NCI-H1105 (cell line): ENCODE measurements around the gene GNAT1.
"Not testable (repeated sequence)": the region's sequence is repeated elsewhere in the genome, so short reads cannot be mapped to it uniquely, and the experiment has no call there.

Source experiments
- DNase-seq: peaks from one replicate; lab custom pipeline; 2025; lab: John Stamatoyannopoulos, UW

GNAT1 gene

DNA sequence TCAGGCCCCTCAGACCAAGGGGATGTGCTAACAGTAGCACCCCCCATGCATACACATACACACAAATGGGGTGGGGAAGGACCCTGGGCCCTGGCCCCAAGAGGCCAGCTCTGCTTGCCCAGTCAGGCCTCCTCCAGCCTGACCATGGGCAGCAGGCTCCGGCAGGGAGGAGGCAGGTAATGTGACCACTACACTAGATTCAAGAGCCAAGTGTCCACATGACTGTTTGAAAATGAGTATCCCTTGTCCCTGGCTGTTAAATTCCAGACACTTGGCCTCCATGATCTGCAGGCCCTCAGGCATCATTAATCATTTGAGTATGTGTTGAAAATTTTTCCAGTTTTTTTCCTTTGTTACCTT is 30.7 kb downstream of the GNAT1 start:
- no peak for DNase-seq

DNA sequence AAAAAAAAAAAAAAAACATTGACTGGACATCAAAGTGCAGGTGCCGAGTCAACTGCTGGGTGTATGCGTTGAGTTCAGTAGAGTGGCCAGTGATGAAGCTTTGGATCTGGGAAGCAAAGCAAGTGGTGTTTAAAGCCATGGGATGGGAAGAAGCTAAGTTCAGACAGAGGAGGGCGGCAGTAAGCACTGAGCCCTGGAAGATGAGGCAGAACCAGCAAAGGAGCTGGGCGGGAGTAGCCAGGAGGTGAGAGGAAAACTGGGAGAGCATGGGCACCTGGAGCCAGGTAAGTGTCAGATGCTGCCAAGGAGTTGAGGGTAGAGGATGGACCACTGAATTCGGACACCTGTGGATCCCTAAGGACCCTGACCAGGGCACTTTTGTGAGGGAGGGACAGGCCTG is 33.2 kb downstream of the GNAT1 start:
- no peak for DNase-seq

DNA sequence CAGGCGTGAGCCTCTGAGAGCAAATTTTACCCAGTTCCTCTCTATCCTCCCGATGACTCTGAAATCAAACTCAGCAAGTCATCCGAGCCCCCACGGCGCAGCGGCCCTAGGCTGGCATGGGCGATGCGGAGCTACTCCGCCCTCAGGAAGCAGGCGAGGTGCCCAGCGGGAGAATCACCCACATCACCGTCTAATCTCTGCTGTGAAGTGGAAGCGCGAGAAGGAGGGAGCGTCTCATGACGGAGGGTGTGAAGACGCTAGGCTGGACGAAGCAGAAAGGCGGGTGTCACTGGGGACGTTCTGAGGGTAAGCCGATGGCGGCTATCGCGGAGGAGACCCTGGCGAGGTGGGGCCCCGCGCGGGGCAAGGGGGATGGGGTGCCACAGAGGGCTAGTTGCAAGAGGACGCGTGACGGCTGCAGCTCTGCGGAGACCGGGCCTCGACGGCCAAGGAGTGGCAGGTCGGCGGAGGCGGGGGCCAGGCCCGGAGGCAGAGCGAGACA is 35.5 kb downstream of the GNAT1 start:
- no peak for DNase-seq

DNA sequence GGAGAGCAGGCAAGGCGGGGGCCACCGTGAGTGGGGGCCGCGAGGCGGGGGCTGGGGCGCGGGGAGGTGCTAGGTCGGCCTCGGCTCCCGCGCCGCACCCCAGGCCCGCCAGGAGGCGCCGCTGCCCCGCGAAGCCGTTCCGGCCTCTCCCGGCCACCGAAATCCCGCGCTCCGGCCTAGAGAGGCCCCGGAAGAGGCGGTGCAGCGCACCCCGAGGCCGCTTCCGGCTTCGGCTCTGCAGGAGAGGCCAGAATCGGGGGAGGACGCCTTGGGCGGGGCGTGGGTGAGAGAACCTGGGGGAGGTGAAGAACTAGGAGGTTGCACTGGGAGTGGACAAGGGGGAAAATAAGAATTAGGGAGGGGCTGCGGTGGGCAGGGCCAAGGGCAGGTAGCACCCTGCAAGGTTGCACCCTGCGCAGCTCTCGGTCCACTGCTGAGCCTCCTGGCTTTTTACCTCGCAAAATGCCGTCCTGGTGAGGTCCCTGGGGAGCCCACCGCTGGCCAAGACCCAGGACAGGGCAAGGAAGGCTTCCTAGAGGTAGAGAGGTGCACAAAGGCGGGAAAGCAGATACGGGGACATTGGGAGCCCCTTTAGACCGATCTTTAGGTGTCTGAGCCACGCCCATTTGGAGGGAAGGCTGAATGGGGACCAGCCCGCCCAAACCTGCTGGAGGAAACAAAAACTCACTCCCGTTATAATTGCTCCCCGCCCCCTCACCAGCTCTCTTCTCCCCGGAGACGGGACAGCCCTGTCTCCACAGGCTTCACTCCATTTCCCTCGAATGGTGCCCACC is 36.2 kb downstream of the GNAT1 start:
- peak; percentile 92 for DNase-seq

DNA sequence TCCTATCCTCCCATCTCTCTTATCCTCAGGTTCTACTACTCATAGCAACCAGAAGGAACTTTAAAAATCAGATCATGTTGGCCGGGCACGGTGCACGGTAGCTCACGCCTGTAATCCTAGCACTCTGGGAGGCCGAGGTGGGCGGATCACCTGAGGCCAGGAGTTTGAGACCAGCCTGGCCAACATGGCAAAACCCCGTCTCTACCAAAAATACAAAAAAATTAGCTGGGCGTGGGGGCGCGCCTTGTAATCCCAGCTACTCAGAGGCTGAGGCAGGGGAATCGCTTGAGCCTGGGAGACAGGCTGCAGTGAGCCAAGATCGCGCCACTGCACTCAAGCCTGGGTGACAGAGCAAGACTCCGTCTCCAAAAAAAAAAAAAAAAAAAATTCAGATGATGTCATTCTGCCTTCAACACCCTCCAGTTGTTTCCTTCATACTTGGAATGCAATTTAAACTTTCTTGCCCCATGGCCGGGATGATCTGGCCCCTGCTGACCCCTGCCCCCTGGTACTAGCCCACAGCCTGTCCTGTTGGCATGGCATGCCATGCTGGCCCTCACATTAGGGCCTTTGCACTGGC is 36.9 kb downstream of the GNAT1 start:
- DNase-seq = not testable (repeated sequence)

DNA sequence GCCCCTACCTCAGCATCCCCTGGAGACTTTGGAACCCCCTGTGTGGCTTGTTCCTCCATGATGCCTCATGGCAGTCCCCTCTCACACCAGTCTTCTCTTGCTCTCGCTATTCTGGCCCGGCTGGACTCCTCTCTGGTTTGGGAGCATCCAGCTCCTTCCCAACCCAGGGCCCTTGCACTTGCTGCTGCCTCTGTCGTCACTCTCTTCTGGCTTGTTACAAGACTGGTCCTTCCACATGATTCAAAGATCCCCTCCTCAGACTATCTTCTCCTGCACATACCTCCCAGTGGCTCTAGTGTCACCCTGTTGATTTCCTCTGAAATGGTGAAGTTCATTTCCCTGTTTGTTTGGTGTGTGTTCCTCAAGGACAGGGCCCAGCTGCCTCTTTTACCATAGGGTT is 38.1 kb downstream of the GNAT1 start:
- no peak for DNase-seq

DNA sequence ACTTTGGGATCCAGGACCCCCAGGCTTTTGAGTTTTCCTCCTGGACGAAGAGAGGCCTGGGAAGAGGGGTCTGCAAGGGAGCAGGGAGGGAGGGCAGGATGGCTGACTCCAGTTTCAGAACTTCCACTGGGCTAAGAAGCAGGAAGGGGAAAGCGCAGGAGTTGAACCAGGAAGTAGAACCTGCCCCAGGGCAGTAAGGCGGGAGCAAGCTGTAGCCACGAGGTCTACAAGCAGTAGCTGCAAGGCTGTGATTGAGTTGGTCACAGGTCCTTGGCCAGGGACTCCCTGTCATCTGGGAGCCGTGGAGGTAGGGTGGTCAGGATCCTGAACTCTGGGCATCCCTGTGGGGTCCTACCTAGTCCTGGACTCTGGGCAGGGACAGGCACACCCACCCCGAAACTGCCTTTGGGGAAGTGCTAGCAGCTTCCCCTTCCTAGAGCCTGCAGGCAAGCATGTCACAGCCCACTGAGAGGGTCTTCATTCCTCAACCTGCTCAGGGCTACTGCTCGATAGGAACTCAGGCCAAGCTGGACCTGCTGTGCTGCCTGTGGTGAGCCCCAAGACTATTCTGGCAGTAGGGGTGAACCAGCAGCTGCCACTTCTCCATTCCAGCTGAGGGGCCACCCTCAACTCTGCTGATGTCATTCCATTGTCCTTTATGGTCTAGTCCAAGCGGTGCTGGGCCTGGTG is 38.8 kb downstream of the GNAT1 start:
- no peak for DNase-seq

DNA sequence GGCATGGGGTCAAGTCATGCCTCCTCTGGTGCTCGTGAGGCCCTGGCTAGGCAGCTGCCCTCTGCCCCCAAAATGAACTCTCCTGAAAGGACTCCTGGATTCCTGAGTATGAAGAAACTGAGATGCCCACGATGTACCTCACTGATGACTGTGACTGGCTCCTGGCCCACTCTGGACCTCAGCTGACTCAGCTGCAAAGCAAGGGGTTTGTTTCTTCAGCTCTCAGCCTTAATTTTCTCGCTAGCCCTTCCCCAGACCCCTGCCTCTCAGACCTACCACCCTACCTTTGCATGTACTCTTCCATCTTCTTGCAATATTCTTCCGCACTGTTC is 39.4 kb downstream of the GNAT1 start:
- no peak for DNase-seq

DNA sequence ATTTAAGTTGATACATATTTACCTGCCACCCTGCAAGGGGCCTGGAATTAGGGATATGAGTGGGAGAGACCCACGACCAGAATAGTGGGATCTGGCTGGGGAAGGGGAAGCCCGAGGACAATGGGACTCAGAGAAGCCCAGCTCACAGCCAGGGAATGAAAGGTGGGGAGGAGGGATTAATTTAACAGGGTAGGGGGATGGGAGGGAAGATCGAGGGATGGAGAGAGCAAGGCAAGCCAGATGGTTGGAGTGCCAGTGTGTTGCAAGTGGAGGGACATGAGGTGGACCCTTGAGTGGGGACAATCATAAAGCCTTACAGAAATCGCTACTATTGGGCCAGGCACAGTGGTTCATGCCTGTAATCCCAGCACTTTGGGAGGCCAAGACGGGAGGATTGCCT is 40.2 kb downstream of the GNAT1 start:
- DNase-seq = no peak

DNA sequence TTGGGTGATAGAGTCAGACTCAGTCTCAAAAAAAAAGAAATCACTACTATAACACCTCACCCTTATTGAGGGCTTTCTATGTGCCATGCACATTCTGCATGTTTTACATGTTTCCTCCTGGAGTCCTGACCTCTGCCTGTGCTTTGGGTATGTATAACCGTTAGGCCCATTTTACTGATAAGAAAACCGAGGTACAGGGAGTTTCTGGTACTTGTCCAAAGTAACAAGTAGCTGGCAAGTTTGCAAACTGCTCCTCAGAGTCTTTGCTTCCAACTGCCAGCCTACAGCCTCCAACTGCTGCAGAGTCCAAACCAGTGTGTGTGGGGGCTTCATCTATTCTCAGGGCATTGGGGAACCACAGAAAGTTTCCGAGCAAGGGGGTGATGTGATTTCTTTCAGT is 40.9 kb downstream of the GNAT1 start:
- DNase-seq = no peak

DNA sequence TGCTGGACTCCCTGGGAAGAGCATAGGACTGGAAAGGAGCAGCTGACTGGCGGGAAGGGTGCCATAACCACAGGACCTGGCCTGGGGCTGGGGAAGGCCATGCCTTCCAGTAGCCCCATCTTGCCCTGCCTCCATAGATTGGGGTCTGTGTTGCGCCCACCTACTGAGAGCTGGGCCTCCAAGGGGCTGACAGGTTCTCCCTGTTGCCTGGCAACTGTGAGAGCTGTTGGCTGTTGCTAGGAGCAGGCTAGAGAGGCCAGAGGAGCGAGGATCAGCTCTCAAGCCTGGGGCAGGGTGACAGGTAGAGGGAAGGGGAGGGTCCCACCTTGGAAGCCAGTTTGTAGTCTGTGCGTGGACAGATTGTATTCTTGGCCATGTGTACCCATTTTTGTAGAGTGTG is 41.8 kb downstream of the GNAT1 start:
- DNase-seq = no peak

DNA sequence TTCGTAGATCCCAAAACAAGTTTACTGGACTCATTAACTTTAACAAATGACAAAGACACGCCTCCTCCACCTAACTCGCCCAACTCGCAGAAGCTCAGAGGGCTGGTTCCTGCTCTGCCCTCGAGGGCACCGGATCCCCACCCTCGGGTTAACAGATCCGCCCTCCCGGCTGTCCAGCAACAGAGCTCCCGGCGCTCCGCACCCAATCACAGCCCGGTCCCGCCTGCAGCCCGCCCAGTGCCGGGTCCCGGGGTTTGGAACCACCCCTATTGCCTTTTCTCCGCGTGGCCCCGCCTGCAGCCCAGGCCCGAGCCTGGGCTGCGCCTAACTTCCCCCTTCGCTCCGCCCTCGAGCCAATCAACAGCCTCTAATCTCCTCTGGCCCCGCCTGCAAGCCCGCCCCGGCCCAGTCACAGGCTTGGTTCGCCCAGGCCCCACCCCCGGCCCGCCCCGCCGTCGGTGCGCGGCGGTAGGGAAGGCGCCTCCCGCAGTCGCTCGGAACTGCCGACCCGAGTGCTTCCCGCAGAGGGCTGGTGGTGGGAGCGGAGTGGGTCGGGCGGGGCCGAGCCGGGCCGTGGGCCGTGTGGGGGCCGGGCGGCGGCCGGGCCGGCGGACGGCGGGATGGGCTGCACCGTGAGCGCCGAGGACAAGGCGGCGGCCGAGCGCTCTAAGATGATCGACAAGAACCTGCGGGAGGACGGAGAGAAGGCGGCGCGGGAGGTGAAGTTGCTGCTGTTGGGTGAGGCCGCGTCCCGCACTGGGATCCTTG is 44.5 kb downstream of the GNAT1 start, which contains the start of gene GNAI2:
TSS of gene GNAI2 (plus strand) at position 489 of the 768 bp plus-strand sequence. CDS start at position 621, 132 bp downstream.
- peak; percentile 93 for DNase-seq

DNA sequence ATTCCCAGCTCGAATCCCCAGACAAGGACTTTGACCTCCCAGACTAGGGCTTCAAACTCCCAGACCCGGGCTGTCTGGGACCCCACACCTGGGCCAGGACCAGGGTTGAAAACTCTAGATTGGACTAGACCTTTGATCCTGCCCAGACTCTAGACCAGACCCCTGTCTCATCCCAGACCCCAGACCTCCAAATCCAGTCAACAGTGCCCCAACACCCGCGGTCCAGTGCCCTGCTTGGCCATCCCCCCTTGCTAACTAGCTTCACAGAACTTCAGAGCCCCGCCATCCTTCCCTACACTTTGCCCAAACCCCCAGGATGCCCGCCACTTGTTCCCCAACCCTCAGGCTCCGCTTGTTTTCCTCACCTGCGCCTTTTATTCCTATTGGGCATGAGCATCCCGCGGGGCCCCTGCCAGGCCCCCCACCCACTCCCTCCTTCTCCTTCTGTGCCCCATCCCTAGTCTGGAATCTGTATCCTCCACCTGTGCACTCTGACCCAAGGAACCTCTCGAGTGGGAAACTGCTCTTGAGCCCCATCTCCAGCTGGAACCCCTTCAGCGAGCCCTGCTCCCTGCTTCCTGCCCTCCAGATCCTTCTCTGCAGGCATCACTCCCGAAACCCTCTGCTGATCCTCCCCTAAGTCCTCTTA is 45.2 kb downstream of the GNAT1 start:
- DNase-seq = no peak

DNA sequence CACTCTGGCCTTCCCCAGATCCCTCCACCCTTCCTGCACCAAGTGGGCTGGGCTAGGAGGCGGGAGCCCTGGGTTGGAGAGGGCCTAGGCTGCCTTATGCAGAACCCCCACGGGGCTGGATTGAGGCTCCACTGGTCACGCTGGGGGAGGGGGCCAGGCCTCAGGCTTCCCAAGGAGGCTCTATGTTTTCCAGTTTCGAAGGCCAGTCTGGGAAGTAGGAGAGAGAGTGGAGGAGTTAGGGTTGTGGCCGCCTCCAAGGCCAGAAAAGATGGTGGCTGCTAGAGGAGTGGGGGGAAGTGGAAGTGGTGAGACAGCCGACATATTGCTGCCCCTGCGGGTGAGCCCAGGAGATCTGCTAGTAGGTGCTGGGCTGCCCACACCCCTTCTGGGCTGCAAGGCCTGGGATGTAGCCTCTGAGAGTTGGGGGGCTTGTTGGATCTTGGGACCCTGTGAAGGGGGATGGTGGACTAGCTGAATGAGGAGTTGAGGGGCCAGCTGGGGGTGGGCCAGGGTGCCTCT is 45.8 kb downstream of the GNAT1 start:
- DNase-seq = no peak

DNA sequence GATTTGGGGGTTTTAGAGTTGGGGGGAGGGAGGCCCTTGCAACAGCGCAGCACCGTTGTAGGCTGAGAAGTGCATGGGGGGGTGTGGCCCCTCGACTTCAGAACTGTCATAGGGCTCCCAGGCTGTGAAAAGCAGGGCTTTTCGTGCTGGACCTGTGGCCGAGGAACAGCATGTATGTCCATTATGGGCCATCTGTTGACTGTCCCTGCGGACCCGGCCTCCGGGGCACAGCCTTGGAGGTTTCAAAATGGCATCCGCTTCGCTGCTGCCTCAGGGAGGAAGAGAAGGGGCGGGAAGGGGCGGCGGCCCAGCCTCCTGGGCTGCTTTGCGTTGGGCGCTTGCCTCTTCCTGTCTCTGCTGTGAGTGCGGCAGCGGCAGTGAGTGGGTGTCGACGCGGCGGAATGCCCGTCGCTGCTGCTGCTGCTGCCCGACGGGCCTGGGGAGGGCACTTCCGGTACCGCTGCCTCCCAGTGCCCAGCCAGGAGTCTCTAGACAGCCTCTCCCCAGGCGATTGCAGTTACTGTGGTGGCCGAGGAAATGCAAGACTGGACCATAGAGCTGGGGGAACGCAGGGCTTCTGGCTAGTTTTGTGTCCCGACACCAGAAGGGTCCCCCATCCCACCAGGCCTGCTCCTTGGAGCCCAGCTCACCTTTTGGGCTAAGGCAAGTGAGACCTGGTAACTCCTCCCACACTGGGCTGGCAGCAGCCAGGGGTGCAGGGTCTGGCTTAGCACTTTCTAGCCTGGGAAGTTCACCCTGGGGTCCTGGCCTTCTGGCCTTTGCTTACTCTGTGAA is 46.5 kb downstream of the GNAT1 start:
- peak; percentile 29 for DNase-seq

DNA sequence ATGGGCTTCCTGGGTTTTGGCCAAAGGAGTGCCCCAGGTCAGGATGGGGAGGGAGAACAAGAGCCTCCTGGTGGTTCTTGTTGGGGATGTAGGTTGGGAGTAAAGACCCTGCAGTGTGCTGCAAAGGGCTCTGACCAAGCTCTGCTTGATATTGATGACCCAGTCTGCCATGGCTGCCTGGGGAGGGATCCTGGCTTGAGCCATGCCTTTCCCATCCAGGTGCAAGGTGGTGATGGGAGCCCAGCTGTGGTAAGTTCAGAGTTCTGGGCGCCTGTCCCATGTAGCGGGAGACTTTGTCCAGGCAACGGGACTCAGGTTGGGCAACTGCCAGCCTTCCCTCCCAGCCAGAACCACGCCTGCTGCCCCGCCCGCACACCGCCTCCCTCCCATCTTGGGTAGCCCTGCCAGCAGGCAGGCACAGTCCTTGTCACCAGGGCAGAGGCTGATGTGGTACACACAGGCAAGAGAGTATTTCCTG is 47.2 kb downstream of the GNAT1 start:
- DNase-seq = no peak

DNA sequence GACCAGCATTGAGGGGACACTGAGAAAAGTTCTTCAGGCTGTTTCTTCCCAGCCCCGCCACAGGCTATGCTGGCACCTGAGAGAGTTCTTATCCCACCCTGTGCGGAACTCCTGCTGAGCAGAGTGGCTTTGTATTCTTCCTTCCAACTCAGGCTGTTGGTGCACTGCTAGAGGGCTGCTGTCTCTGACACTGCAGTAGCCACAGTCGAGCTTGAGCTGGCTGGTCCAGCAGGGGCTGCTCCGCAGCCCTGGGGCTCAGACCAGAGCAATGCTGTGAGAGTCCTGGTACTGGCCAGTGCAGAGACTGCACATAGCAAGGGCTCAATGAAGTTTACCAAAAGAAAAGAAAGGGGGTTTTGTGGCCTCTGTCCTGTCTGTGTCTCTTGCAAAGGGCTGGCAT is 48.2 kb downstream of the GNAT1 start:
- no peak for DNase-seq

DNA sequence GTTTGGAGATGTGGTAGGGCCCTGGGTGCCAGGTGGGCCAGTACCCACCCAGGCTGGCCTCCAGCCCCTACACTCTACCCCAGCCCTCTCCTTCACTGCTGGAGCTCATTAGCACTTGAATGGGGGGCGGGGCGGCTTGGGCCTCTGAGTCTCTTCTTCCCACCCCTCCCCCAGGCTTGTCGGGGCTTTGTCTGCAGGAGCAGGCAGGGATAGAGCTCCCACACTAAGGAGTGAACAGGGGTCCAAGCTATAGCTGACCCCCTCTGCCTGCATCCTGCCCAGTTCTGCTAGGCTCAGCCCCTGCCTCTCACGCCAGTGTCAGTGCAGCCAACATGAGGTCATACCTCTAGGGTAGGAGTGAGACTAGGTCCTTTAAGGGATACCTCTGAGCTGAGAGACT is 49.8 kb downstream of the GNAT1 start:
- DNase-seq = no peak

DNA sequence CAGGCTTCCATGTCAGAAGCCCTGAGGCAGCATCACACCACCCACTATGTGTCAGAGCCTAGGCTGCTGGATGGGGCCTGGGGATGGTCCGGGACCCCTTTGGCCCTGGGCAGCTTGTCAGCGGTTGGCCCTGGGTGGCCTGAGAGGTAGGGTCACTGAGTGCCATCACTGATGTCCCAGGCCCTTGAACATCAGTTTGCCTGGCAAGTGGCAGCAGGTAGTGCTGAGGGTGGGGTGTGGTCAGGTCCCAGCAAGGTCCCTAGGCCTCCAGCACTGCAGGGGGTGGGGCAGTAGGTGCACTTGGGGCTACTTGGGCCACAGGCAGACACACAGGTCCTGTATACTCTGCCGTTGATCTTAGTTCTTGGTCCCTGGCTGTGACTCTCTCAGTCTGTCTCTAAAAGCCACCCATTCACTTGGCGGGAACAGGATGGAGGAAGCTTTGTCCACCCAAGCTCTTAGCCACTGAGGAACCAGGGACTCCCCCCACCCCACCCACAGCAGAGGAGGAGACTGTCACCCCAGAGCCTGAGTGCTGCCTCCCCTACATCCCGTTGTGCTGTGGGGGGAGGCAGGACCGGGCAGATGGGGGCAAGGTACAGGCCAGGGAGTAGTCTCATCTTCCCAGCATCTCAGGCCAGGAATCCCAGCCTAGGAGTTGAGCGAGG is 50.4 kb downstream of the GNAT1 start:
- DNase-seq = no peak

DNA sequence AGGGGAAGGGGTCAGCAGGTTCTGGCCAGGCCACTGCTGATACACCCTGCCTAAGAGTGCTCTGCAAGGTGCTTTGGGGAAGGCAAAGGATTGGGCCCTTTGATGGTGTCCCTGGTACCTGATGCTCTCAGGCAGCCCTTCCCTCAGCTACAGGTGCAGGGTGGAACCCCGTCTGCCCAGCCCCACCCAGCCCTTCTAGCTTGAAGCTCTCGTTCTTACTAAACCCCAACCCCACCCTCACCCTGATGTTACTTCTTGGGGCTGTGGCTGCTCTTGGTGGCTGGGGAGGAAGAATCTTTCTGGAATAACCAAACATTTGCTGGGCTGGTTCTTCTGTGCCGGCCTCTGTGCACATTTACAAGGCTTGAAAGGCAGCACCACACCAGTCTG is 51.0 kb downstream of the GNAT1 start:
- DNase-seq = no peak
